ENCODE data around the gene ADAM17. TPM values are rescaled to one million over a fixed set of nuclear protein-coding genes. Genes with fewer than 3 reads are reported as not detected.

The ADAM17 gene
- total RNA-seq, 1 experiment from 2014 or later: 50.0 TPM

- ATAC-seq (no peak), DNase-seq (ENCODE audit: low read depth, low spot score) (no peak)
- no peak overlapping the region for H3K27ac ChIP-seq (ENCODE audit: low read length)
- H3K27me3 ChIP-seq (ENCODE audit: control insufficient read depth, insufficient read depth, low read length): no peaks in the 10 kb centered on the region
- no peak overlapping the region for H3K4me3 ChIP-seq (ENCODE audit: low read depth in 2 of 2, low read length in 2 of 2)
- peaks cover 6% of the 10 kb centered on the region; the same call in 1 of the 2 replicates for H3K36me3 ChIP-seq (ENCODE audit: control insufficient read depth, insufficient read depth, low read length)
- H3K9me3 ChIP-seq (ENCODE audit: control insufficient read depth, insufficient read depth, low read depth, low read length): no peaks in the 10 kb centered on the region
- intact Hi-C loops (cut with micrococcal nuclease; ENCODE audit: unreplicated experiment): no loop called here
- no peaks in the 10 kb centered on the region for H3K4me1 ChIP-seq (ENCODE audit: control insufficient read depth, insufficient read depth, low read length)
- no TSS peak for BruUV-seq (replicated peaks)
- ChIA-PET CTCF (no interaction called here), POLR2A (no interaction called here)
- in situ Hi-C loops (cut with HindIII; ENCODE audit: low pct_unique_long_range_greater_than_20kb, low sequenced_read_pairs): no loop called here
- TF ChIP-seq POLR2AphosphoS5 (IDR thresholded peaks at IDR 0.05; ENCODE audit: low read depth, low read length): no peak
- TF ChIP-seq TCF7L2 (IDR thresholded peaks at IDR 0.05; ENCODE audit: low read depth, low read length): no peak
These were observed 17.6 kb downstream of the ADAM17 start for GRCh38 chr2:9538000-9538507.

GRCh38 chr2:9536504-9536903 lies 19.1 kb downstream of the ADAM17 start:
- no peak overlapping the region for H3K4me3 ChIP-seq (ENCODE audit: low read depth in 2 of 2, low read length in 2 of 2)
- no peak overlapping the region for H3K27ac ChIP-seq (ENCODE audit: low read length)
- CTCF ChIA-PET: no interaction called here
- H3K4me1 ChIP-seq (ENCODE audit: control insufficient read depth, insufficient read depth, low read length): no peaks in the 10 kb centered on the region
- POLR2A ChIA-PET: interaction anchor here (0.6 kb wide), 1 partner anchor 327 kb away, joined by 3 read pairs; no protein-coding TSS in a partner anchor
- in situ Hi-C loops (cut with HindIII; ENCODE audit: low pct_unique_long_range_greater_than_20kb, low sequenced_read_pairs) (no loop called here), intact Hi-C loops (cut with micrococcal nuclease; ENCODE audit: unreplicated experiment) (no loop called here)
- TF ChIP-seq TCF7L2 (IDR thresholded peaks at IDR 0.05; ENCODE audit: low read depth, low read length): no peak
- no peak for TF ChIP-seq CTCF (IDR thresholded peaks at IDR 0.05)
- no peak for TF ChIP-seq SIN3A (IDR thresholded peaks at IDR 0.05; ENCODE audit: borderline replicate concordance, insufficient read depth, low read depth, low read length)
- no peak for TF ChIP-seq POLR2AphosphoS5 (IDR thresholded peaks at IDR 0.05; ENCODE audit: low read depth, low read length)
- no peak for TF ChIP-seq REST (IDR thresholded peaks at IDR 0.05; ENCODE audit: insufficient read depth in 1 of 2, low read depth in 2 of 2, low read length in 1 of 2)
- TSS peak; percentile 4 for BruUV-seq (replicated peaks)
- DNase-seq (ENCODE audit: low read depth, low spot score) (no peak), ATAC-seq (no peak)
- H3K9me3 ChIP-seq (ENCODE audit: control insufficient read depth, insufficient read depth, low read depth, low read length): no peaks in the 10 kb centered on the region
- no peaks in the 10 kb centered on the region for H3K27me3 ChIP-seq (ENCODE audit: control insufficient read depth, insufficient read depth, low read length)
- peaks cover 6% of the 10 kb centered on the region; the same call in 1 of the 2 replicates for H3K36me3 ChIP-seq (ENCODE audit: control insufficient read depth, insufficient read depth, low read length)

DNA sequence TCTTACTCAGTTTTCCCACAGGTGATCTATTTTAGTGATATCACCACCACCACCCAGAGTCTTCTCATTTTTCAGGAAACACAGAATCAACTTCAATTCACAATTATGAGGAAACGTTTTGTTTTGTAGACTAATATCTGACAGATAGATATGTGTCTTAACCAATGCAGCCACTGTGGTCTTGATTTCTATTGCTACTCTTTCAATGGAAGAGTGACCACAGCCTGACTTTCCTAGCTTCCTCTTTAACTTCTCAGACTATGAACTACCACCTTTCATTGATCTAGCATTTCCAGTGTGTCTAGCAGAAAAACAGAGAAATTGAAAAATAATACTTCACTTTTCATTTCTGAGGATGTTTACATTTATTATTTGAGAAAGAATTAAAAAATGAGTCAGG lies 20.5 kb downstream of the ADAM17 start:
- DNase-seq (ENCODE audit: low read depth, low spot score): no peak
- H3K27me3 ChIP-seq (ENCODE audit: control insufficient read depth, insufficient read depth, low read length): no peaks in the 10 kb centered on the region
- ChIA-PET POLR2A (interaction anchor here (0.6 kb wide), 1 partner anchor 26 kb away, joined by 6 read pairs; no protein-coding TSS in a partner anchor), CTCF (no interaction called here)
- H3K36me3 ChIP-seq (ENCODE audit: control insufficient read depth, insufficient read depth, low read length): peaks cover 8% of the 10 kb centered on the region
- no peaks in the 10 kb centered on the region for H3K4me1 ChIP-seq (ENCODE audit: control insufficient read depth, insufficient read depth, low read length)
- no peak for TF ChIP-seq REST (IDR thresholded peaks at IDR 0.05; ENCODE audit: insufficient read depth in 1 of 2, low read depth in 2 of 2, low read length in 1 of 2)
- no peak for TF ChIP-seq CTCF (IDR thresholded peaks at IDR 0.05)
- TF ChIP-seq SIN3A (IDR thresholded peaks at IDR 0.05; ENCODE audit: borderline replicate concordance, insufficient read depth, low read depth, low read length): no peak
- no peak for TF ChIP-seq TCF7L2 (IDR thresholded peaks at IDR 0.05; ENCODE audit: low read depth, low read length)
- TF ChIP-seq POLR2AphosphoS5 (IDR thresholded peaks at IDR 0.05; ENCODE audit: low read depth, low read length): no peak
- H3K4me3 ChIP-seq (ENCODE audit: low read depth in 2 of 2, low read length in 2 of 2): no peak overlapping the region
- intact Hi-C loops (cut with micrococcal nuclease; ENCODE audit: unreplicated experiment) (no loop called here), in situ Hi-C loops (cut with HindIII; ENCODE audit: low pct_unique_long_range_greater_than_20kb, low sequenced_read_pairs) (no loop called here)
- H3K9me3 ChIP-seq (ENCODE audit: control insufficient read depth, insufficient read depth, low read depth, low read length): no peaks in the 10 kb centered on the region
- no peak overlapping the region for H3K27ac ChIP-seq (ENCODE audit: low read length)
- ATAC-seq: no peak
- no TSS peak for BruUV-seq (replicated peaks)

Data from Panc1 (cell line).